ENCODE measurements around the gene TRIM8.
A peak's percentile ranks its signal among the peaks of the same experiment; 100 is the strongest.

The TRIM8 gene

GRCh38 chr10:102652170-102652916, 8.1 kb downstream of the TRIM8 start:
- Histone ChIP-seq H3K36me3 (ENCODE audit: control insufficient read depth, insufficient read depth, low read length) (peaks cover 25% of the 10 kb centered on the region), H3K4me3 (replicated peaks; ENCODE audit: low read depth, low read length) (peak overlapping the region; percentile 49), H3K27me3 (replicated peaks; ENCODE audit: control insufficient read depth, insufficient read depth, low read length) (no peaks in the 10 kb centered on the region)
- TF ChIP-seq CTCF (IDR thresholded peaks at IDR 0.05; ENCODE audit: insufficient read depth, low read length, poor library complexity, severe bottlenecking): no peak
- DNase-seq (ENCODE audit: extremely low read depth, insufficient read length): peak; percentile 68

GRCh38 chr10:102653060-102653459, 8.8 kb downstream of the TRIM8 start:
- TF ChIP-seq CTCF (IDR thresholded peaks at IDR 0.05; ENCODE audit: insufficient read depth, low read length, poor library complexity, severe bottlenecking): no peak
- Histone ChIP-seq H3K4me3 (replicated peaks; ENCODE audit: low read depth, low read length) (no peak overlapping the region), H3K36me3 (ENCODE audit: control insufficient read depth, insufficient read depth, low read length) (peaks cover 25% of the 10 kb centered on the region), H3K27me3 (replicated peaks; ENCODE audit: control insufficient read depth, insufficient read depth, low read length) (no peaks in the 10 kb centered on the region)
- no peak for DNase-seq (ENCODE audit: extremely low read depth, insufficient read length)

GRCh38 chr10:102654566-102654965, 10.3 kb downstream of the TRIM8 start:
- DNase-seq (ENCODE audit: extremely low read depth, insufficient read length): no peak
- H3K27me3 ChIP-seq (replicated peaks; ENCODE audit: control insufficient read depth, insufficient read depth, low read length): no peaks in the 10 kb centered on the region
- H3K36me3 ChIP-seq (ENCODE audit: control insufficient read depth, insufficient read depth, low read length): peaks cover 30% of the 10 kb centered on the region
- no peak overlapping the region for H3K4me3 ChIP-seq (replicated peaks; ENCODE audit: low read depth, low read length)
- TF ChIP-seq CTCF (IDR thresholded peaks at IDR 0.05; ENCODE audit: insufficient read depth, low read length, poor library complexity, severe bottlenecking): no peak

- Histone ChIP-seq H3K27me3 (replicated peaks; ENCODE audit: control insufficient read depth, insufficient read depth, low read length) (no peaks in the 10 kb centered on the region), H3K4me3 (replicated peaks; ENCODE audit: low read depth, low read length) (no peak overlapping the region), H3K36me3 (ENCODE audit: control insufficient read depth, insufficient read depth, low read length) (peaks cover 30% of the 10 kb centered on the region)
- no peak for DNase-seq (ENCODE audit: extremely low read depth, insufficient read length)
- TF ChIP-seq CTCF (IDR thresholded peaks at IDR 0.05; ENCODE audit: insufficient read depth, low read length, poor library complexity, severe bottlenecking): no peak
Observed at GRCh38 chr10:102654969-102655368, 10.7 kb downstream of the TRIM8 start.

DNA sequence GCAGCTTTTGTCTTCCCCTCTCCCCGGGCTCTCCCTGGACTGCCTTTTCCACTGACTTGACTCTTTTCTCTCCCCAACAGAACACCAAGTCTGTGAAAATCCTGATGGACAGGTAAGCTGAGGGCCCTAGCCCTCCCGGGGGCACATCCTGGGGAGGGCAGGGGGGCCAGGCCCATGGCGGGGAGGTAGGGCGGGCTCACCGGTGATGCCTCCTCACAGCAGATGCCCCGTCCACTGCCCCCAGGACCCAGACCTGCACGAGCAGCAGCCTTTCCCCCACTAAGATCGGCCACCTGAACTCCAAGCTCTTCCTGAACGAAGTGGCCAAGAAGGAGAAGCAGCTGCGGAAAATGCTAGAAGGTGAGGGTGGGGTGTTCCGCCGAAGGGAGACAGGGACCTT, 11.7 kb downstream of the TRIM8 start:
- no peak for TF ChIP-seq CTCF (IDR thresholded peaks at IDR 0.05; ENCODE audit: insufficient read depth, low read length, poor library complexity, severe bottlenecking)
- Histone ChIP-seq H3K36me3 (ENCODE audit: control insufficient read depth, insufficient read depth, low read length) (peaks cover 30% of the 10 kb centered on the region), H3K27me3 (replicated peaks; ENCODE audit: control insufficient read depth, insufficient read depth, low read length) (no peaks in the 10 kb centered on the region), H3K4me3 (replicated peaks; ENCODE audit: low read depth, low read length) (no peak overlapping the region)
- DNase-seq (ENCODE audit: extremely low read depth, insufficient read length): no peak
